T-cell (primary cell): ENCODE data around the gene XAGE1A. TPM values are rescaled to one million over a fixed set of nuclear protein-coding genes. Genes with fewer than 3 reads are reported as not detected.
"Not testable (repeated sequence)": the region's sequence is repeated elsewhere in the genome, so short reads cannot be mapped to it uniquely, and the experiment has no call there.

ENCODE experiments used
- ATAC-seq, 4 experiments: fragments of 200-7000 bp in 3 of 4; fragments of 150-1000 bp in 1 of 4; cut with Tn5 transposase; replicated peaks in 1 of 4; 1 replicate in 3 of 4; 2 replicates in 1 of 4; pipeline ENCODE4 v1.10.0; 2021; ENCODE audit warnings: moderate library complexity in 3 of 4, mild to moderate bottlenecking in 2 of 4, moderate number of reproducible peaks in 1 of 4
- CTCF ChIA-PET, 2 donors: fragments of 300-600 bp; sonication (Branson Sonifier 250); formaldehyde crosslinking; loops; one replicate each; lab custom pipeline; 2022; ENCODE audit warnings: antibody characterized with exemption in 2 of 2; lab: Charles Lee
- POLR2A ChIA-PET, 2 donors: fragments of 300-600 bp; sonication (Branson Sonifier 250); formaldehyde crosslinking; loops; one replicate each; lab custom pipeline; 2022; ENCODE audit warnings: antibody characterized with exemption in 2 of 2; lab: Charles Lee
- DNase-seq, 35 experiments: peaks; one replicate each; pipeline versions ENCODE4 v3.0.0 to v3.0.0-alpha.2; 2013 to 2023
- H3K27ac ChIP-seq: one replicate; pipeline ENCODE4 v1.5.1; 2013; ENCODE audit warnings: low read length
- H3K27me3 ChIP-seq, 2 experiments: replicated peaks in 1 of 2; 1 replicate in 1 of 2; 2 replicates in 1 of 2; pipeline versions ENCODE4 v1.6.1 to v1.7.0; 2013; ENCODE audit warnings: low read length in 1 of 2, mixed read lengths in 1 of 2; ENCODE audit not compliant: control insufficient read depth in 2 of 2, insufficient read depth in 2 of 2; ENCODE audit errors: extremely low read depth in 1 of 2
- H3K36me3 ChIP-seq, 2 donors: 1 replicate in 1 of 2; 2 replicates in 1 of 2; pipeline versions ENCODE4 v1.6.1 to v1.7.0; 2013; ENCODE audit warnings: low read length in 1 of 2; ENCODE audit not compliant: control insufficient read depth in 2 of 2, insufficient read depth in 1 of 2; ENCODE audit errors: extremely low read depth in 1 of 2
- H3K4me1 ChIP-seq, 2 experiments: 1 replicate in 1 of 2; 2 replicates in 1 of 2; pipeline versions ENCODE4 v1.6.1 to v1.7.0; 2013; ENCODE audit warnings: low read length in 2 of 2, mixed read lengths in 1 of 2; ENCODE audit not compliant: insufficient read depth in 2 of 2, control insufficient read depth in 1 of 2; ENCODE audit errors: extremely low read depth in 1 of 2
- H3K4me3 ChIP-seq, 2 donors: 1 replicate in 1 of 2; 2 replicates in 1 of 2; pipeline versions ENCODE4 v1.5.1 to v1.7.0; 2013; ENCODE audit warnings: mild to moderate bottlenecking in 2 of 2, low read length in 1 of 2, moderate library complexity in 1 of 2; ENCODE audit not compliant: control insufficient read depth in 1 of 2; ENCODE audit errors: extremely low read depth in 1 of 2
- H3K9me3 ChIP-seq: 2 replicates; pipeline ENCODE4 v1.7.0; 2013
- H3K27ac Mint-ChIP-seq, 2 donors: one replicate each; pipeline ENCODE4 v1.8.0; 2020 to 2021; ENCODE audit warnings: mild to moderate bottlenecking in 2 of 2, mixed read lengths in 2 of 2
- H3K27me3 Mint-ChIP-seq, 2 donors: one replicate each; pipeline ENCODE4 v1.8.0; 2021 to 2022; ENCODE audit warnings: mixed read lengths in 2 of 2
- H3K36me3 Mint-ChIP-seq: one replicate; pipeline ENCODE4 v1.8.0; 2021; ENCODE audit warnings: mixed read lengths
- H3K4me1 Mint-ChIP-seq, 3 donors: one replicate each; pipeline ENCODE4 v1.8.0; 2020 to 2022; ENCODE audit warnings: mixed read lengths in 3 of 3, mild to moderate bottlenecking in 1 of 3
- H3K4me3 Mint-ChIP-seq, 3 donors: one replicate each; pipeline ENCODE4 v1.8.0; 2020 to 2022; ENCODE audit warnings: mild to moderate bottlenecking in 3 of 3, mixed read lengths in 3 of 3, moderate library complexity in 3 of 3
- H3K9me3 Mint-ChIP-seq, 3 donors: one replicate each; pipeline ENCODE4 v1.8.0; 2020 to 2022; ENCODE audit warnings: mixed read lengths in 3 of 3
- whole genome bisulfite sequencing: methylation state at CpG from one replicate; pipeline ENCODE4 v1.1.5; 2013; ENCODE audit warnings: missing lambda C conversion rate; ENCODE audit not compliant: insufficient coverage; 5-methylcytosine and 5-hydroxymethylcytosine counted together
- total RNA-seq, 35 experiments: library from RNA in 6 of 35; stranded (reverse) in 6 of 35; fragments of 120-200 nt in 1 of 35; gene quantifications; one replicate each; pipeline versions ENCODE4 v1.2.1 to v1.2.4 and lab custom pipeline; 2013 to 2026

Gene XAGE1A
- total RNA-seq (not detected), total RNA-seq (lab: John Stamatoyannopoulos, UW) (0 reads per million in 29 experiments)
- not detected for total RNA-seq (2013)

- H3K27me3 Mint-ChIP-seq, ATAC-seq, H3K4me1 ChIP-seq, H3K4me1 Mint-ChIP-seq, H3K27ac ChIP-seq, H3K27ac Mint-ChIP-seq, H3K4me3 Mint-ChIP-seq, CTCF ChIA-PET, H3K36me3 Mint-ChIP-seq, H3K4me3 ChIP-seq, H3K27me3 ChIP-seq, POLR2A ChIA-PET, H3K36me3 ChIP-seq, H3K9me3 ChIP-seq, H3K9me3 Mint-ChIP-seq, DNase-seq: not testable (repeated sequence)
- WGBS, result no CpG with 5 or more reads among the region's 41 CpGs
Measured at GRCh38 chrX:52495545-52496418, at the start of gene XAGE1A. TSS of gene XAGE1A (plus strand) at chrX:52495808. CDS start at chrX:52497362, 1,554 bp downstream.

- H3K4me3 ChIP-seq, H3K27ac ChIP-seq, H3K4me3 Mint-ChIP-seq, POLR2A ChIA-PET, H3K36me3 ChIP-seq, H3K27ac Mint-ChIP-seq, H3K4me1 Mint-ChIP-seq, DNase-seq, ATAC-seq, H3K9me3 Mint-ChIP-seq, CTCF ChIA-PET, H3K9me3 ChIP-seq, H3K27me3 ChIP-seq, H3K4me1 ChIP-seq, H3K36me3 Mint-ChIP-seq: not testable (repeated sequence)
- H3K27me3 Mint-ChIP-seq, result peaks cover 2 to 25% of the 10 kb centered on the region in 2 donors
- no CpG with 5 or more reads among the region's 3 CpGs for WGBS
Measured at GRCh38 chrX:52452031-52452430, 43.6 kb upstream of the XAGE1A start.

GRCh38 chrX:52471301-52471700 lies 24.3 kb upstream of the XAGE1A start:
- H3K4me1 ChIP-seq, DNase-seq, H3K9me3 ChIP-seq, H3K27me3 ChIP-seq, H3K36me3 Mint-ChIP-seq, ATAC-seq, H3K4me3 Mint-ChIP-seq, H3K4me3 ChIP-seq, H3K27ac Mint-ChIP-seq, H3K27ac ChIP-seq, CTCF ChIA-PET, POLR2A ChIA-PET, H3K36me3 ChIP-seq, H3K9me3 Mint-ChIP-seq, H3K4me1 Mint-ChIP-seq: not testable (repeated sequence)
- WGBS, result no CpG with 5 or more reads among the region's 1 CpG
- H3K27me3 Mint-ChIP-seq, result peaks cover 2 to 13% of the 10 kb centered on the region in 2 donors

- H3K27ac ChIP-seq, H3K4me1 Mint-ChIP-seq, H3K4me1 ChIP-seq, H3K27ac Mint-ChIP-seq, H3K27me3 ChIP-seq, H3K36me3 ChIP-seq, POLR2A ChIA-PET, H3K4me3 ChIP-seq, ATAC-seq, H3K36me3 Mint-ChIP-seq, CTCF ChIA-PET, H3K27me3 Mint-ChIP-seq, H3K9me3 ChIP-seq, H3K9me3 Mint-ChIP-seq, H3K4me3 Mint-ChIP-seq, DNase-seq: not testable (repeated sequence)
- WGBS, result no CpG with 5 or more reads among the region's 5 CpGs
Measured at GRCh38 chrX:52496419-52496772, 788 bp downstream of the XAGE1A start.

- H3K4me1 Mint-ChIP-seq, H3K4me3 ChIP-seq, H3K27me3 ChIP-seq, H3K27ac ChIP-seq, H3K4me1 ChIP-seq, H3K9me3 Mint-ChIP-seq, H3K9me3 ChIP-seq, ATAC-seq, CTCF ChIA-PET, H3K36me3 Mint-ChIP-seq, H3K27ac Mint-ChIP-seq, H3K4me3 Mint-ChIP-seq, DNase-seq, POLR2A ChIA-PET, H3K36me3 ChIP-seq: not testable (repeated sequence)
- no CpG with 5 or more reads among the region's 6 CpGs for WGBS
- H3K27me3 Mint-ChIP-seq, result peaks cover 4 to 27% of the 10 kb centered on the region in 2 donors
Measured at GRCh38 chrX:52501362-52501761, 5.8 kb downstream of the XAGE1A start.

GRCh38 chrX:52504551-52504950 lies 8.9 kb downstream of the XAGE1A start:
- DNase-seq, result no peak
- H3K27ac Mint-ChIP-seq, result no peak overlapping the region
- H3K36me3 Mint-ChIP-seq, result no peaks in the 10 kb centered on the region
- Histone ChIP-seq H3K27ac (no peak overlapping the region), H3K9me3 (no peaks in the 10 kb centered on the region), H3K36me3 (no peaks in the 10 kb centered on the region), H3K4me1 (no peaks in the 10 kb centered on the region), H3K4me3 (no peak overlapping the region), H3K27me3 (peaks cover 0 to 6% of the 10 kb centered on the region in 2 experiments)
- H3K27me3 Mint-ChIP-seq, result peaks cover 6 to 34% of the 10 kb centered on the region in 2 donors
- H3K9me3 Mint-ChIP-seq, result no peaks in the 10 kb centered on the region
- H3K4me1 Mint-ChIP-seq, result no peaks in the 10 kb centered on the region
- WGBS, result no CpG with 5 or more reads among the region's 4 CpGs
- ChIA-PET POLR2A (no interaction called here), CTCF (no interaction called here)
- H3K4me3 Mint-ChIP-seq, result no peak overlapping the region
- no peak for ATAC-seq
